Measurements from ENCODE around the gene RPGRIP1L. TPM values are rescaled to one million over a fixed set of nuclear protein-coding genes. Genes with fewer than 3 reads are reported as not detected.

RPGRIP1L gene
- total RNA-seq, 1 donor from 2014 or later = 10.8 TPM

GRCh38 chr16:53611179-53611696 lies 92.4 kb downstream of the RPGRIP1L start:
- H3K4me3 Mint-ChIP-seq (ENCODE audit: unreplicated experiment) = no peak overlapping the region
- H3K27ac Mint-ChIP-seq (ENCODE audit: unreplicated experiment) = no peak overlapping the region
- DNase-seq (ENCODE audit: low spot score) = no peak
- no peaks in the 10 kb centered on the region for H3K27me3 Mint-ChIP-seq (ENCODE audit: low read depth)
- peaks cover 10% of the 10 kb centered on the region for H3K36me3 Mint-ChIP-seq (ENCODE audit: low read depth)
- no peaks in the 10 kb centered on the region for H3K4me1 Mint-ChIP-seq (ENCODE audit: low read depth)
- H3K9me3 Mint-ChIP-seq (ENCODE audit: low read depth) = no peaks in the 10 kb centered on the region
- TF ChIP-seq CTCF (IDR thresholded peaks at IDR 0.05) = no peak

GRCh38 chr16:53609536-53609935 lies 94.1 kb downstream of the RPGRIP1L start:
- no peak overlapping the region for H3K4me3 Mint-ChIP-seq (ENCODE audit: unreplicated experiment)
- no peak for DNase-seq (ENCODE audit: low spot score)
- H3K4me1 Mint-ChIP-seq (ENCODE audit: low read depth) = no peaks in the 10 kb centered on the region
- no peaks in the 10 kb centered on the region for H3K9me3 Mint-ChIP-seq (ENCODE audit: low read depth)
- peaks cover 11% of the 10 kb centered on the region for H3K36me3 Mint-ChIP-seq (ENCODE audit: low read depth)
- no peak overlapping the region for H3K27ac Mint-ChIP-seq (ENCODE audit: unreplicated experiment)
- TF ChIP-seq CTCF (IDR thresholded peaks at IDR 0.05) = no peak
- no peaks in the 10 kb centered on the region for H3K27me3 Mint-ChIP-seq (ENCODE audit: low read depth)

- Mint-ChIP-seq H3K27me3 (ENCODE audit: low read depth) (no peaks in the 10 kb centered on the region), H3K4me1 (ENCODE audit: low read depth) (no peaks in the 10 kb centered on the region), H3K36me3 (ENCODE audit: low read depth) (peaks cover 13% of the 10 kb centered on the region), H3K9me3 (ENCODE audit: low read depth) (no peaks in the 10 kb centered on the region), H3K4me3 (ENCODE audit: unreplicated experiment) (no peak overlapping the region), H3K27ac (ENCODE audit: unreplicated experiment) (no peak overlapping the region)
- no peak for DNase-seq (ENCODE audit: low spot score)
- TF ChIP-seq CTCF (IDR thresholded peaks at IDR 0.05) = no peak
These were observed 95.6 kb downstream of the RPGRIP1L start for GRCh38 chr16:53608094-53608493.

GRCh38 chr16:53605831-53606400 lies 97.7 kb downstream of the RPGRIP1L start:
- H3K4me1 Mint-ChIP-seq (ENCODE audit: low read depth) = no peaks in the 10 kb centered on the region
- DNase-seq (ENCODE audit: low spot score) = no peak
- no peaks in the 10 kb centered on the region for H3K9me3 Mint-ChIP-seq (ENCODE audit: low read depth)
- peaks cover 12% of the 10 kb centered on the region for H3K36me3 Mint-ChIP-seq (ENCODE audit: low read depth)
- no peak overlapping the region for H3K4me3 Mint-ChIP-seq (ENCODE audit: unreplicated experiment)
- H3K27ac Mint-ChIP-seq (ENCODE audit: unreplicated experiment) = no peak overlapping the region
- H3K27me3 Mint-ChIP-seq (ENCODE audit: low read depth) = no peaks in the 10 kb centered on the region
- no peak for TF ChIP-seq CTCF (IDR thresholded peaks at IDR 0.05)

GRCh38 chr16:53605356-53605755 lies 98.3 kb downstream of the RPGRIP1L start:
- H3K9me3 Mint-ChIP-seq (ENCODE audit: low read depth) = no peaks in the 10 kb centered on the region
- no peak overlapping the region for H3K4me3 Mint-ChIP-seq (ENCODE audit: unreplicated experiment)
- H3K27me3 Mint-ChIP-seq (ENCODE audit: low read depth) = no peaks in the 10 kb centered on the region
- DNase-seq (ENCODE audit: low spot score) = no peak
- TF ChIP-seq CTCF (IDR thresholded peaks at IDR 0.05) = no peak
- peaks cover 9% of the 10 kb centered on the region for H3K36me3 Mint-ChIP-seq (ENCODE audit: low read depth)
- no peaks in the 10 kb centered on the region for H3K4me1 Mint-ChIP-seq (ENCODE audit: low read depth)
- no peak overlapping the region for H3K27ac Mint-ChIP-seq (ENCODE audit: unreplicated experiment)

Data from chondrocyte (in vitro differentiated cells).